GM23248 (cell line): ENCODE results near the gene SEMA3B. TPM values are rescaled to one million over a fixed set of nuclear protein-coding genes. Genes with fewer than 3 reads are reported as not detected.
"Not testable (repeated sequence)": the region's sequence is repeated elsewhere in the genome, so short reads cannot be mapped to it uniquely, and the experiment has no call there.

Experiments used
- DNase-seq: peaks from one replicate; pipeline ENCODE4 v3.0.0-alpha.2; 2015
- H2AFZ ChIP-seq: fragments of 200-600 bp; sonication (generic); 2 replicates; pipeline ENCODE4 v1.6.1; 2016; ENCODE audit warnings: antibody characterized with exemption
- H3F3A ChIP-seq: fragments of 200-600 bp; sonication (generic); 2 replicates; pipeline ENCODE4 v1.6.1; 2016; ENCODE audit warnings: mild to moderate bottlenecking, antibody characterized with exemption, mixed run types; ENCODE audit not compliant: insufficient read depth
- H3K27ac ChIP-seq: fragments of 200-600 bp; sonication (generic); 2 replicates; pipeline ENCODE4 v1.5.1; 2016; ENCODE audit warnings: mild to moderate bottlenecking
- H3K27me3 ChIP-seq: fragments of 200-600 bp; sonication (generic); replicated peaks from 2 replicates; pipeline ENCODE4 v1.6.1; 2016; ENCODE audit warnings: mild to moderate bottlenecking; ENCODE audit not compliant: insufficient read depth
- H3K36me3 ChIP-seq: fragments of 200-600 bp; sonication (generic); 2 replicates; pipeline ENCODE4 v1.6.1; 2016; ENCODE audit warnings: low read depth, mild to moderate bottlenecking
- H3K4me1 ChIP-seq: fragments of 200-600 bp; sonication (generic); 2 replicates; pipeline ENCODE4 v1.6.1; 2016; ENCODE audit warnings: mild to moderate bottlenecking; ENCODE audit not compliant: insufficient read depth
- H3K4me2 ChIP-seq: fragments of 200-600 bp; sonication (generic); one replicate; pipeline ENCODE4 v1.6.1; 2016; ENCODE audit warnings: mild to moderate bottlenecking; ENCODE audit not compliant: unreplicated experiment
- H3K4me3 ChIP-seq: fragments of 200-600 bp; sonication (generic); 2 replicates; pipeline ENCODE4 v1.5.1; 2016; ENCODE audit warnings: mild to moderate bottlenecking
- H3K79me2 ChIP-seq: fragments of 200-600 bp; sonication (generic); 2 replicates; pipeline ENCODE4 v1.6.1; 2016; ENCODE audit warnings: mild to moderate bottlenecking; ENCODE audit not compliant: insufficient read depth
- H3K9ac ChIP-seq: fragments of 200-600 bp; sonication (generic); 2 replicates; pipeline ENCODE4 v1.6.1; 2016; ENCODE audit warnings: mild to moderate bottlenecking
- H3K9me2 ChIP-seq: fragments of 200-600 bp; sonication (generic); 2 replicates; pipeline ENCODE4 v1.6.1; 2016; ENCODE audit warnings: mixed run types, mild to moderate bottlenecking, moderate library complexity; ENCODE audit not compliant: insufficient read depth
- H3K9me3 ChIP-seq: fragments of 200-600 bp; sonication (generic); one replicate; pipeline ENCODE4 v1.6.1; 2017; ENCODE audit warnings: low read depth
- H4K20me1 ChIP-seq: fragments of 200-600 bp; sonication (generic); 2 replicates; pipeline ENCODE4 v1.6.0; 2016; ENCODE audit not compliant: insufficient read depth
- EZH2 ChIP-seq: fragments of 200-600 bp; sonication (generic); IDR thresholded peaks from 2 replicates; pipeline ENCODE4 v1.6.1; 2018; ENCODE audit warnings: antibody characterized with exemption, mild to moderate bottlenecking; ENCODE audit not compliant: insufficient read depth, poor library complexity, severe bottlenecking
- EZH2phosphoT487 ChIP-seq: fragments of 200-600 bp; sonication (generic); IDR thresholded peaks from 2 replicates; pipeline ENCODE4 v1.6.1; 2018; ENCODE audit warnings: antibody characterized with exemption, moderate library complexity, mild to moderate bottlenecking, low read depth; ENCODE audit not compliant: insufficient read depth
- WGBS, 2 experiments: methylation state at CpG; one replicate each; pipeline ENCODE4 v1.1.6; 2015 to 2017; ENCODE audit warnings: low lambda C conversion rate in 2 of 2, low coverage in 1 of 2; ENCODE audit errors: missing lambda C conversion rate in 2 of 2; 5-methylcytosine and 5-hydroxymethylcytosine counted together
- in situ Hi-C: fragments of 300-500 bp; cut with MboI; formaldehyde crosslinking; loops from 2 replicates; pipeline ENCODE4 v1.15.0; 2020
- polyA plus RNA-seq: library from polyadenylated mRNA; unstranded; fragments of >200 nt; fragmentation: Nextera tagmentation; extraction: Ambion mirVana; gene quantifications from 2 replicates; pipeline ENCODE4 v1.2.1, GENCODE V29; 2016
- total RNA-seq: library from RNA; depleted of rRNA; stranded (reverse); fragments of >200 nt; shearing (Covaris generic); gene quantifications from 2 replicates; pipeline ENCODE4 v1.2.3, GENCODE V29; 2014

SEMA3B gene
- total and polyA plus RNA-seq, 2 experiments from 2014 or later = 7.6 to 8.8 TPM

DNA sequence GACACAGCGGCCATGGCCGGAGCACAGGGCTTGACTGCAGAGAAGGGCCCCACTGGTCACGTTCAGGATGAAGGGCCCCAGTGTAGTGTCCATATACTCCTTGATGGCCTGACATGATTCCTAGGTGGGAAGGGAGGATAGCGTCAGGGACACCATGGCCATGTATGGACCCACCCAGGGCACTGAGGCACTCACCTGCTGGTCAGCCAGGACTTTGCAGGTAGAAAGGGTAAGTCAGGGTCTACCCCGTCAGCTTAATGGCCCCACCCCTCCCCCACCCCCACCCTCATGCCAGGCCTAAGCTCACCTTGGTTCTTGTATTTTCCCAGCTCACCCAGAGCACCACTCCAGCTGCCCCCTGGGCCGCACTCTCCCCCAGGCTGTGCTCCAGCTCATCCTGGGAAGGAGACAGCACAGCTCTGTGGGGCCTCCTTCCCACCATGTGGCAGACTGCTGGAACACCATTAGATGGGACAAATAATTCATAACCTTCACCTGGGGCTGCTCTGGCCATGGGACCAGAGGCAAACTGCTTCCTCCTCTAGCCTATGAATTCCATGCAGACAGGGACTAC is 31.8 kb downstream of the SEMA3B start:
- Histone ChIP-seq H3K27ac (peak overlapping the region; percentile 89), H4K20me1 (no peaks in the 10 kb centered on the region), H3K79me2 (no peaks in the 10 kb centered on the region), H3F3A (peaks cover 11% of the 10 kb centered on the region), H3K4me2 (peak overlapping the region; percentile 80), H3K9me3 (no peaks in the 10 kb centered on the region), H3K9me2 (no peaks in the 10 kb centered on the region), H3K4me1 (peaks cover 11% of the 10 kb centered on the region), H3K4me3 (peak overlapping the region; percentile 68), H3K27me3 (no peaks in the 10 kb centered on the region), H2AFZ (no peak overlapping the region), H3K36me3 (no peaks in the 10 kb centered on the region), H3K9ac (peak overlapping the region; percentile 82)
- WGBS, 2 experiments = 83 to 94% methylated on average over 5 to 6 of the region's 6 CpGs
- no peak for DNase-seq
- TF ChIP-seq EZH2 = no peak
- TF ChIP-seq EZH2phosphoT487 = no peak
- in situ Hi-C loops = no loop called here

DNA sequence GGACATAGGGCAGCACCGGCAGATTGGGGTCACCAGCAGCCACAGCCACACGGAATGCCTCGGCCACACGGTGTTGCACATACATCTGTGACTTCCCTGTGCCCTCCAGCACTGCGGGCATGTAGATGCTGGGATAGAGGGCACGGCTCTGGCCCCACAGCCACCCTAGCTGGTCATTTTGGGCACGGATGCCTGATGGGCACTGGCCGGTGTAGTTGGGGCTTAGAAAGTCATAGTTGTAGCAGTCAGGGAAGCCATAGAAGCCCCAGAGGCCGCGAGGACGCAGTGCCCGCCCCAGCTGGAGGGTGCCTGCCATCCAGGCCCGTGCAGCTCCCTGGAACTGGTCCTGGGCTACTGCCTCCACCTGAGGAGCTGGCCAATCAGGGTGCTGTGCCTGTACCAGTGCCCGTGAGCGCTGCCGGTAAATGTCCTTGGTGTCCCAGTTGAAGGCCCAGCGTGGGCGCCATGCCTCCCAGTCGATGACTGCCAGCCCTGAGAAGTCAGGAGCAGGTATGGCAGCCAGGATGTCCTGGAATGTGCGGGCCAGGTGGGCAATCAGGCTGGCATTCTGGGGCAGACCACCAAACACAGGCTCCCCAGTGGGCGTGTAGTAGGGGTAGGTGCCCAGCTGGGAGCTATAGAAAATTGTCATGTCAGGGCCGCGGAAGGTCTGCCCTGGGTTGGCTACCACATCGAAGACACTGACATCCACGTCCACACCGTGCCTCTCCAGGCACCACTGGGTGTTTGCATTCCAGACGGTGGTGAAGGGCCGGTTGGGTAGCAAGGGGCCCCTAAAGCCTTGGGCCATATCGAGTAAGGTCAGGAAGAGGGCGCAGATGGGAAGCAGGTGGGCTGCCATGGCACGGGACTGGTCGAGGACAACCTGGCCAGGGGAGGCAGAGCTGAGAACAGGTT is 33.4 kb downstream of the SEMA3B start:
- Histone ChIP-seq H2AFZ (no peak overlapping the region), H3F3A (peaks cover 11% of the 10 kb centered on the region), H4K20me1 (no peaks in the 10 kb centered on the region), H3K4me3 (no peak overlapping the region), H3K36me3 (no peaks in the 10 kb centered on the region), H3K4me1 (peaks cover 11% of the 10 kb centered on the region), H3K9me2 (no peaks in the 10 kb centered on the region), H3K9ac (no peak overlapping the region), H3K27ac (no peak overlapping the region), H3K27me3 (no peaks in the 10 kb centered on the region), H3K79me2 (no peaks in the 10 kb centered on the region), H3K9me3 (no peaks in the 10 kb centered on the region), H3K4me2 (no peak overlapping the region)
- in situ Hi-C loops = no loop called here
- DNase-seq = no peak
- WGBS, 2 experiments = 85 to 86% methylated on average over 32 of the region's 32 CpGs
- TF ChIP-seq EZH2phosphoT487 (no peak), EZH2 (no peak)

DNA sequence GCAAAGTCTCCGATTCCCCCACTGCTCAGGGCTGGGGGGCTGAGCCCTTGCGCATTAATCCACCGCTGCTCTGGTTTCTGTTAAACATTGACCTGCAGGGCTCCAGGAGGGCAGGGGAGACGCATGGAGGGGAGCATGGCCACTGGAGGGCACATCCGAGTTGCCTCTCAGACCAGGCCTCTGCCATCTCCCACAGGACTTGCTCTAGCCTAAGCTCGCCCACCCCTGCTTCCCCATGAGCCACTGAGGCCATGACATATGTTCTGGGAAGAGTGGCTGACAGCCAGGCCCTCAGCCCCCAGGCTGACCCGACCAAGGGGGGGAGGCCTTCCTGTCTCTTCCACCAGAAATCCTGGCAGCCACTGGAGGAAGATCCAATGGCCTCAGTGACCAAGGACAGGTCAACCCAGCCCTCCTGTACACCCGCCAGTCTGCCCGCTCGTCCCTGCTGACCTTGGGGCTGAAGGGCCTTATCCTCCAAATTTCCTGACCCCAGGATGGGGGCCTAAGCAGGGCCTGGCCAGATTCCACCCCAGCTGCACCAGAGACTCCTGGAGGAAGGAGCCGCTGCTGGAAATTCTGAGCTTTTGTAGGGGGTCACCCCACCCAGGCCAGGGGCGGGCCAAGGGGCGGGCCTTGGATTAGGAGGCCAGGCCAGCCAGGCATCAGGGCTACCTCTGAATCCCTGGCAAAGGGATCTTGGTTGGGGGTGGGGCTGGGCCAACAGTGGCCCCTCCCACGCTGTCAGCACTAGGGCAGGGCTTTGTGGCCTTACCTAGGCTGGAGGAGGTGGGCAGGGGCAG is 34.3 kb downstream of the SEMA3B start, which contains the start of gene HYAL1:
Gene HYAL1 (minus strand): TSS at position 562 of the 803 bp plus-strand sequence. CDS start 618 bp downstream, outside the sequence.
- no peaks in the 10 kb centered on the region for H3K27me3 ChIP-seq
- no peak within 1 kb of the TSS for H3K9ac ChIP-seq
- H3K4me2 ChIP-seq = no peak within 1 kb of the TSS
- no peaks in the 10 kb centered on the region for H3K79me2 ChIP-seq
- no peaks in the 10 kb centered on the region for H3K9me3 ChIP-seq
- H2AFZ ChIP-seq = no peak within 1 kb of the TSS
- H3K27ac ChIP-seq = no peak within 1 kb of the TSS
- DNase-seq = no peak
- no peaks in the 10 kb centered on the region for H4K20me1 ChIP-seq
- no peaks in the 10 kb centered on the region for H3K9me2 ChIP-seq
- H3K36me3 ChIP-seq = no peaks in the 10 kb centered on the region
- TF ChIP-seq EZH2 = no peak
- no peak for TF ChIP-seq EZH2phosphoT487
- in situ Hi-C loops = no loop called here
- WGBS, 2 experiments = 62 to 68% methylated on average over 13 to 14 of the region's 14 CpGs
- peaks cover 11% of the 10 kb centered on the region for H3F3A ChIP-seq
- no peak within 1 kb of the TSS for H3K4me3 ChIP-seq
- H3K4me1 ChIP-seq = peaks cover 11% of the 10 kb centered on the region

DNA sequence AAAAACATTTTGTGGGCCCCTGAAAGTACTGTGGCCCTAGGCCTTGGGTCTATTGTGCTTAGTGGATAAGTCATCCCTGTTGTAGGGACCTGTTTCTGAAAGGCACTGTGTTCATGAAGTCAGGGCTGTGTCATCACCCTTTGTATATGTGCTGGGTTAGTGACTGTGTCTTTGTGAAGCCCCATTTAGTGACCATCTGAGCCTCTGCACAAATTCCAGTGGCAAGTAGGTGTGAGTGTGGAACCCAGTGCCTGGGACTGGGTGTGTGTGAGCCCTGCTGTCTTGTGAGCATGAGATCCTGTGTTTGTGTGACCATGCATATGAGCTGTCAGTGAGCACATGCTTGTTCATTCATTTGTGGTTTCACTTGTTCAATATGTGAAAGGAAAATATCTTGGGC is 35.7 kb downstream of the SEMA3B start:
- TF ChIP-seq EZH2 (no peak), EZH2phosphoT487 (no peak)
- no peaks in the 10 kb centered on the region for H3K79me2 ChIP-seq
- peak; percentile 42 for DNase-seq
- H3K27ac ChIP-seq = no peak overlapping the region
- H4K20me1 ChIP-seq = no peaks in the 10 kb centered on the region
- H3K27me3 ChIP-seq = no peaks in the 10 kb centered on the region
- no peaks in the 10 kb centered on the region for H3K36me3 ChIP-seq
- no peak overlapping the region for H3K4me2 ChIP-seq
- no peaks in the 10 kb centered on the region for H3K9me3 ChIP-seq
- H3K4me1 ChIP-seq = peaks cover 11% of the 10 kb centered on the region
- H2AFZ ChIP-seq = no peak overlapping the region
- in situ Hi-C loops = no loop called here
- no peak overlapping the region for H3K4me3 ChIP-seq
- H3K9ac ChIP-seq = no peak overlapping the region
- no peaks in the 10 kb centered on the region for H3K9me2 ChIP-seq
- H3F3A ChIP-seq = peaks cover 11% of the 10 kb centered on the region

DNA sequence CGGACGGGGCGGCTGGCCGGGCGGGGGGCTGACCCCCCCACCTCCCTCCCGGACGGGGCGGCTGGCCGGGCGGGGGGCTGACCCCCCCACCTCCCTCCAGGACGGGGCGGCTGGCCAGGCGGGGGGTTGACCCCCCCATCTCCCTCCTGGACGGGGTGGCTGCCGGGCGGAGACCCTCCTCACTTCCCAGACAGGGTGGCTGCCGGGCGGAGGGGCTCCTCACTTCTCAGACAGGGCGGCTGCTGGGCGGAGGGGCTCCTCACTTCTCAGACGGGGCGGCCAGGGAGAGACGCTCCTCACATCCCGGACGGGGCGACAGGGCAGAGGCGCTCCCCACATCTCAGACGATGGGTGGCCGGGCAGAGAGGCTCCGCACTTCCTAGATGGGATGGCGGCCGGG is 43.1 kb downstream of the SEMA3B start:
- H3K27me3 ChIP-seq, H3K4me2 ChIP-seq, H3K9me2 ChIP-seq, H3K27ac ChIP-seq, H3K4me1 ChIP-seq, H3K4me3 ChIP-seq, H4K20me1 ChIP-seq, H3K36me3 ChIP-seq, H3K9me3 ChIP-seq, H3K79me2 ChIP-seq, in situ Hi-C loops, H2AFZ ChIP-seq, DNase-seq, H3K9ac ChIP-seq: not testable (repeated sequence)
- WGBS, 2 experiments = 80 to 88% methylated on average over 8 to 25 of the region's 32 CpGs
- peaks cover 14% of the 10 kb centered on the region; the same call in 1 of the 2 replicates for H3F3A ChIP-seq
